H1 (cell line): Measurements from ENCODE around the gene NFATC1. TPM values are rescaled to one million over a fixed set of nuclear protein-coding genes. Genes with fewer than 3 reads are reported as not detected.

Experiments used
- CTCF ChIA-PET: fragments of 300-600 bp; sonication (Branson Sonifier 250); formaldehyde crosslinking; loops from one replicate; lab custom pipeline; 2021; ENCODE audit not compliant: partially characterized antibody; lab: Charles Lee
- POLR2A ChIA-PET: fragments of 300-600 bp; sonication (Branson Sonifier 250); formaldehyde crosslinking; loops from one replicate; lab custom pipeline; 2021; ENCODE audit warnings: inconsistent platforms; ENCODE audit not compliant: partially characterized antibody; lab: Charles Lee
- DNase-seq, 2 experiments: peaks; one replicate each; pipeline versions ENCODE4 v3.0.0 to v3.0.0-alpha.2; 2010 to 2022; ENCODE audit warnings: low spot score in 2 of 2, low read depth in 1 of 2, mixed read lengths in 1 of 2
- FAIRE-seq: peaks from 2 replicates; lab custom pipeline; 2011; peaks lifted over from hg19 to GRCh38; lab: Jason Lieb, UNC
- H2AFZ ChIP-seq: 2 replicates; pipeline ENCODE4 v1.8.1; 2012; ENCODE audit warnings: low read length, inconsistent platforms
- H2AK5ac ChIP-seq: 2 replicates; pipeline ENCODE4 v1.6.1; 2013; ENCODE audit warnings: low read depth, low read length
- H2BK120ac ChIP-seq: replicated peaks from 2 replicates; pipeline ENCODE3; 2013; ENCODE audit warnings: low read depth, low read length, inconsistent platforms
- H2BK12ac ChIP-seq: 2 replicates; pipeline ENCODE4 v1.6.1; 2013; ENCODE audit warnings: low read depth, low read length
- H2BK15ac ChIP-seq: 2 replicates; pipeline ENCODE4 v1.6.1; 2013; ENCODE audit warnings: low read length
- H2BK20ac ChIP-seq: 2 replicates; pipeline ENCODE4 v1.6.1; 2013; ENCODE audit warnings: low read length
- H2BK5ac ChIP-seq: 2 replicates; pipeline ENCODE4 v1.6.1; 2013; ENCODE audit warnings: low read depth, low read length
- H3K14ac ChIP-seq: 2 replicates; pipeline ENCODE4 v1.6.1; 2013; ENCODE audit warnings: inconsistent platforms; ENCODE audit not compliant: insufficient read length
- H3K18ac ChIP-seq: 2 replicates; pipeline ENCODE4 v1.6.1; 2013; ENCODE audit warnings: low read length; ENCODE audit errors: extremely low read depth
- H3K23ac ChIP-seq: 2 replicates; pipeline ENCODE4 v1.6.1; 2013; ENCODE audit warnings: inconsistent platforms; ENCODE audit not compliant: insufficient read length
- H3K23me2 ChIP-seq: 2 replicates; pipeline ENCODE4 v1.6.1; 2013; ENCODE audit warnings: low read depth, low read length
- H3K27ac ChIP-seq: 2 replicates; pipeline ENCODE4 v1.6.1; 2011; ENCODE audit warnings: low read depth, low read length, inconsistent platforms
- H3K27me3 ChIP-seq, 4 experiments: replicated peaks in 1 of 4; 1 replicate in 1 of 4; 2 replicates in 3 of 4; pipeline versions ENCODE4 v1.6.1 to v1.8.1; 2011 to 2013; ENCODE audit warnings: low read length in 3 of 4, mild to moderate bottlenecking in 3 of 4, inconsistent platforms in 2 of 4, mixed read lengths in 2 of 4, moderate library complexity in 1 of 4; ENCODE audit not compliant: control insufficient read depth in 3 of 4, insufficient read depth in 3 of 4; ENCODE audit errors: extremely low read depth in 1 of 4
- H3K36me3 ChIP-seq, 4 experiments: 2 replicates each; pipeline versions ENCODE4 v1.6.1 to v1.8.1; 2011 to 2013; ENCODE audit warnings: mild to moderate bottlenecking in 4 of 4, low read length in 3 of 4, moderate library complexity in 2 of 4, control low read depth in 1 of 4, inconsistent platforms in 1 of 4; ENCODE audit not compliant: insufficient read depth in 4 of 4, control insufficient read depth in 2 of 4
- H3K4ac ChIP-seq: replicated peaks from 2 replicates; pipeline ENCODE3; 2013; ENCODE audit warnings: low read length, low read depth, mixed read lengths, inconsistent platforms; ENCODE audit not compliant: insufficient read length
- H3K4me1 ChIP-seq, 4 experiments: replicated peaks in 1 of 4; 1 replicate in 1 of 4; 2 replicates in 3 of 4; pipeline versions ENCODE4 v1.6.1 to v1.8.1; 2011 to 2013; ENCODE audit warnings: low read length in 3 of 4, inconsistent platforms in 2 of 4, mixed read lengths in 1 of 4; ENCODE audit not compliant: insufficient read depth in 4 of 4, control insufficient read depth in 3 of 4
- H3K4me2 ChIP-seq, 2 experiments: 2 replicates each; pipeline versions ENCODE4 v1.6.1 to v1.8.1; 2011 to 2013; ENCODE audit warnings: low read depth in 2 of 2, low read length in 2 of 2, control low read depth in 1 of 2, inconsistent platforms in 1 of 2, mild to moderate bottlenecking in 1 of 2; ENCODE audit not compliant: insufficient read depth in 1 of 2
- H3K4me3 ChIP-seq, 4 experiments: fragments of 200-600, 300-600 bp in 1 of 4; sonication (generic), shearing (Covaris generic), sonication (Bioruptor Twin) in 1 of 4; 2 replicates each; pipeline versions ENCODE4 v1.5.1 to v1.8.1; 2011 to 2016; ENCODE audit warnings: low read length in 4 of 4, low read depth in 3 of 4, control low read depth in 2 of 4, inconsistent platforms in 2 of 4, mild to moderate bottlenecking in 2 of 4, mixed read lengths in 1 of 4, moderate library complexity in 1 of 4; ENCODE audit not compliant: insufficient read depth in 2 of 4; ENCODE audit errors: extremely low read depth in 1 of 4
- H3K56ac ChIP-seq: replicated peaks from 2 replicates; pipeline ENCODE3; 2013; ENCODE audit warnings: low read depth, mild to moderate bottlenecking, mixed read lengths, low read length, inconsistent platforms; ENCODE audit not compliant: insufficient read length
- H3K79me1 ChIP-seq: 2 replicates; pipeline ENCODE4 v1.6.1; 2013; ENCODE audit warnings: low read depth, low read length, control low read depth
- H3K79me2 ChIP-seq, 2 experiments: 2 replicates each; pipeline versions ENCODE4 v1.6.1 to v1.8.1; 2012 to 2013; ENCODE audit warnings: low read length in 2 of 2, mild to moderate bottlenecking in 2 of 2, inconsistent platforms in 1 of 2; ENCODE audit not compliant: insufficient read depth in 2 of 2, control insufficient read depth in 1 of 2
- H3K9ac ChIP-seq, 4 experiments: replicated peaks in 1 of 4; 1 replicate in 1 of 4; 2 replicates in 3 of 4; pipeline versions ENCODE4 v1.6.1 to v1.8.1; 2011 to 2013; ENCODE audit warnings: low read depth in 3 of 4, low read length in 3 of 4, control low read depth in 2 of 4, mild to moderate bottlenecking in 2 of 4, moderate library complexity in 2 of 4, inconsistent platforms in 1 of 4; ENCODE audit errors: extremely low read depth in 1 of 4
- H3K9me3 ChIP-seq, 2 experiments: 2 replicates each; pipeline versions ENCODE4 v1.6.1 to v1.8.1; 2012 to 2013; ENCODE audit warnings: mild to moderate bottlenecking in 2 of 2, moderate library complexity in 2 of 2, control low read depth in 1 of 2, inconsistent platforms in 1 of 2, low read depth in 1 of 2, low read length in 1 of 2, mixed read lengths in 1 of 2; ENCODE audit not compliant: insufficient read depth in 2 of 2
- H4K20me1 ChIP-seq, 2 experiments: replicated peaks in 1 of 2; 2 replicates each; pipeline versions ENCODE3 to v1.8.1; 2011 to 2013; ENCODE audit warnings: inconsistent platforms in 2 of 2, low read length in 2 of 2, mild to moderate bottlenecking in 1 of 2; ENCODE audit not compliant: insufficient read depth in 2 of 2, control insufficient read depth in 1 of 2
- H4K5ac ChIP-seq: 2 replicates; pipeline ENCODE4 v1.6.1; 2013; ENCODE audit warnings: low read length, low read depth, mixed read lengths, inconsistent platforms; ENCODE audit not compliant: insufficient read length
- H4K8ac ChIP-seq: 2 replicates; pipeline ENCODE4 v1.8.0; 2013; ENCODE audit warnings: mild to moderate bottlenecking, moderate library complexity, low read length, inconsistent platforms; ENCODE audit not compliant: insufficient read depth; ENCODE audit errors: extremely low read depth
- H4K91ac ChIP-seq: replicated peaks from 2 replicates; pipeline ENCODE3; 2013; ENCODE audit warnings: low read length, mixed read lengths, inconsistent platforms; ENCODE audit not compliant: insufficient read length
- E2F6 ChIP-seq: IDR thresholded peaks from 2 replicates; pipeline ENCODE4 v1.6.1; 2012; ENCODE audit warnings: inconsistent platforms
- SP2 ChIP-seq: IDR thresholded peaks from 2 replicates; pipeline ENCODE4 v1.6.1; 2012; ENCODE audit warnings: mild to moderate bottlenecking, low read length, inconsistent platforms
- WGBS, 2 experiments: shearing (Covaris generic) in 1 of 2; methylation state at CpG; one replicate each; pipeline versions ENCODE4 v1.1.6 to v1.1.7; 2013 to 2015; ENCODE audit warnings: low lambda C conversion rate in 2 of 2, mixed read lengths in 2 of 2, inconsistent platforms in 1 of 2, low coverage in 1 of 2, missing lambda C conversion rate in 1 of 2; ENCODE audit not compliant: insufficient replicate concordance in 2 of 2, insufficient coverage in 1 of 2, insufficient read length in 1 of 2; ENCODE audit errors: extremely low coverage in 1 of 2, missing lambda C conversion rate in 1 of 2; 5-methylcytosine and 5-hydroxymethylcytosine counted together
- polyA plus RNA-seq, 7 experiments: library from polyadenylated mRNA; depleted of rRNA in 3 of 7; stranded (reverse) in 5 of 7; unstranded in 2 of 7; fragments of >200 nt in 5 of 7; fragments of 200-250 nt in 2 of 7; gene quantifications; 1 replicate in 5 of 7; 2 replicates in 1 of 7; 4 replicates in 1 of 7; pipeline versions ENCODE4 v1.2.1 to v1.2.3, GENCODE V29; 2011 to 2013; ENCODE audit warnings: missing spikeins in 2 of 7, mixed read lengths in 2 of 7
- total RNA-seq: library from RNA; stranded (reverse); fragmentation: NEBNext Ultra II Directional; extraction: Animal tissue kit (Norgen Biotek cat#: 25700); gene quantifications from 2 replicates; pipeline ENCODE4 v1.2.1, GENCODE V29; 2021

NFATC1 gene
- total and polyA plus RNA-seq, 2 of the 8 experiments (the other 6 are each of a cell fraction or from before 2014, with no cell fraction given), result 2.0 to 6.6 TPM

GRCh38 chr18:79575891-79576685, 180.4 kb downstream of the NFATC1 start:
- Histone ChIP-seq H3K9me3 (peaks cover 8 to 18% of the 10 kb centered on the region in 2 experiments; a peak in 3 of 4 replicates), H3K4me3 (no peak overlapping the region), H3K18ac (no peak overlapping the region), H3K27ac (no peak overlapping the region), H2BK120ac (no peak overlapping the region), H3K23me2 (no peaks in the 10 kb centered on the region), H4K91ac (no peak overlapping the region), H3K56ac (no peak overlapping the region), H2BK12ac (no peak overlapping the region), H3K9ac (no peak overlapping the region), H3K4me1 (no peaks in the 10 kb centered on the region; a peak in 1 of 7 replicates), H3K27me3 (no peaks in the 10 kb centered on the region), H4K20me1 (no peaks in the 10 kb centered on the region), H3K79me2 (no peaks in the 10 kb centered on the region), H4K8ac (no peak overlapping the region), H4K5ac (no peak overlapping the region), H3K36me3 (no peaks in the 10 kb centered on the region), H2BK15ac (no peak overlapping the region), H2BK20ac (no peak overlapping the region), H3K79me1 (no peaks in the 10 kb centered on the region), H3K23ac (no peak overlapping the region), H2BK5ac (no peak overlapping the region), H2AFZ (no peak overlapping the region), H3K4ac (no peak overlapping the region), H3K14ac (no peak overlapping the region), H3K4me2 (no peak overlapping the region), H2AK5ac (no peak overlapping the region)
- POLR2A ChIA-PET, result no interaction called here
- CTCF ChIA-PET, result interaction anchor here (1.3 kb wide), 1 partner anchor 10 kb away, joined by 3 read pairs; no protein-coding TSS in a partner anchor
- FAIRE-seq (no peak), DNase-seq (peak in 1 of 2 experiments; percentile 49)
- WGBS, 2 experiments, result 88% methylated on average over 43 of the region's 44 CpGs; no CpG with 5 or more reads in 1 of the 2 experiments
- TF ChIP-seq SP2 (no peak), E2F6 (0 out of 2 replicates have a peak, but pooled peaks have one; percentile 30)
